Activated CD8-positive, alpha-beta memory T cell treated with anti-CD3 and anti-CD28 coated beads for 24 hours (primary cell): Measurements from ENCODE around the gene TARBP2.

Source experiments
- DNase-seq: peaks from one replicate; pipeline ENCODE4 v3.0.0-alpha.2; 2020

Gene TARBP2

GRCh38 chr12:53500776-53501614 lies at the start of gene TARBP2:
TSS of gene TARBP2 (plus strand) at chr12:53501283. CDS start at chr12:53501409, 126 bp downstream.
- DNase-seq = peak; percentile 99

- DNase-seq = peak; percentile 96
These were observed 49.4 kb upstream of the TARBP2 start, which contains the start of gene PCBP2 for GRCh38 chr12:53451661-53452158. TSS of gene PCBP2 (plus strand) at chr12:53452102. CDS start at chr12:53454801, 2,699 bp downstream.

- peak; percentile 93 for DNase-seq
These were observed 48.7 kb upstream of the TARBP2 start for GRCh38 chr12:53452159-53453077.

GRCh38 chr12:53453953-53454640 lies 47.0 kb upstream of the TARBP2 start:
- DNase-seq = no peak

GRCh38 chr12:53454707-53455106 lies 46.4 kb upstream of the TARBP2 start:
- DNase-seq = no peak

GRCh38 chr12:53456654-53457366 lies 44.3 kb upstream of the TARBP2 start:
- DNase-seq = no peak

GRCh38 chr12:53459097-53459496 lies 42.0 kb upstream of the TARBP2 start:
- DNase-seq = no peak

- DNase-seq = peak; percentile 49
These were observed 40.0 kb upstream of the TARBP2 start for GRCh38 chr12:53461059-53461458.

GRCh38 chr12:53461591-53461990 lies 39.5 kb upstream of the TARBP2 start:
- peak; percentile 45 for DNase-seq

GRCh38 chr12:53462935-53463334 lies 38.1 kb upstream of the TARBP2 start:
- peak; percentile 47 for DNase-seq

- DNase-seq = no peak
These were observed 37.1 kb upstream of the TARBP2 start for GRCh38 chr12:53463802-53464560.

GRCh38 chr12:53464685-53465418 lies 36.2 kb upstream of the TARBP2 start:
- DNase-seq = no peak

GRCh38 chr12:53465679-53466078 lies 35.4 kb upstream of the TARBP2 start:
- DNase-seq = no peak

- DNase-seq = no peak
These were observed 34.4 kb upstream of the TARBP2 start for GRCh38 chr12:53466640-53467039.

- no peak for DNase-seq
These were observed 34.0 kb upstream of the TARBP2 start for GRCh38 chr12:53467082-53467481.

- DNase-seq = no peak
These were observed 33.2 kb upstream of the TARBP2 start for GRCh38 chr12:53467880-53468279.

- DNase-seq = no peak
These were observed 32.8 kb upstream of the TARBP2 start for GRCh38 chr12:53468282-53468681.

- no peak for DNase-seq
These were observed 29.0 kb upstream of the TARBP2 start for GRCh38 chr12:53472056-53472582.

GRCh38 chr12:53474077-53474476 lies 27.0 kb upstream of the TARBP2 start:
- no peak for DNase-seq

GRCh38 chr12:53474819-53475218 lies 26.3 kb upstream of the TARBP2 start:
- no peak for DNase-seq
